K562 (cell line): ENCODE measurements around the gene NPIPB2.

Experiments
- CREBBP ChIP-seq: IDR thresholded peaks from one replicate; pipeline ENCODE4 v1.6.1; 2012; ENCODE audit warnings: low read depth, mild to moderate bottlenecking, control low read depth, inconsistent platforms, low read length
- MXI1 ChIP-seq: IDR thresholded peaks from 2 replicates; pipeline ENCODE4 v1.6.1; 2011; ENCODE audit warnings: low read depth, mild to moderate bottlenecking, improper control_type of control experiment, low read length
- SMC3 ChIP-seq: conservative IDR thresholded peaks from 2 replicates; pipeline ENCODE4 v1.6.1; 2011; ENCODE audit warnings: low read depth, low read length, improper control_type of control experiment; ENCODE audit not compliant: insufficient read depth
- TF ChIP-seq, protein P1 (sequence below), 3 experiments: IDR thresholded peaks in 2 of 3; conservative IDR thresholded peaks in 1 of 3; 2 replicates each; pipeline ENCODE4 v1.5.1; 2011 to 2012; ENCODE audit warnings: low read length in 3 of 3, mild to moderate bottlenecking in 3 of 3, control low read depth in 2 of 3, improper control_type of control experiment in 1 of 3, inconsistent platforms in 1 of 3, low read depth in 1 of 3, mixed read lengths in 1 of 3, moderate library complexity in 1 of 3; ENCODE audit not compliant: insufficient read depth in 2 of 3

DNA sequence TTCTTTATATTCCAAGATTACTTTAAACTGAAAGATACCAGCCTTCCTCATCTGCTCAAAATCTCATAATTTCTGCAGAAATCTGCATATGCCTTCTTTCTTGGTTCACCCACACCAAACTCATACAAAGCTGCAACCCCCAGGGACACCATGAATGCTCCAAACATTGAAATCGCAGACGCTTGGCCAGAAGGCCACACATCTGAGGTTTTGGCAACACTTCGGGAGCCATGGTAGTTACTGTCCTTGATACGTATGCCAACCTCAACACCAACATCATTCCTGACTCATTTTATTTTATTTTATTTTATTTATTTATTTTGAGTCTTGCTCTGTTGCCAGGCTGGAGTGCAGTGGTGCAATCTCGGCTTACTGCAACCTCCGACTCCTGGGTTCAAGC, 37.9 kb downstream of the NPIPB2 start:
- TF ChIP-seq, protein P1, sequence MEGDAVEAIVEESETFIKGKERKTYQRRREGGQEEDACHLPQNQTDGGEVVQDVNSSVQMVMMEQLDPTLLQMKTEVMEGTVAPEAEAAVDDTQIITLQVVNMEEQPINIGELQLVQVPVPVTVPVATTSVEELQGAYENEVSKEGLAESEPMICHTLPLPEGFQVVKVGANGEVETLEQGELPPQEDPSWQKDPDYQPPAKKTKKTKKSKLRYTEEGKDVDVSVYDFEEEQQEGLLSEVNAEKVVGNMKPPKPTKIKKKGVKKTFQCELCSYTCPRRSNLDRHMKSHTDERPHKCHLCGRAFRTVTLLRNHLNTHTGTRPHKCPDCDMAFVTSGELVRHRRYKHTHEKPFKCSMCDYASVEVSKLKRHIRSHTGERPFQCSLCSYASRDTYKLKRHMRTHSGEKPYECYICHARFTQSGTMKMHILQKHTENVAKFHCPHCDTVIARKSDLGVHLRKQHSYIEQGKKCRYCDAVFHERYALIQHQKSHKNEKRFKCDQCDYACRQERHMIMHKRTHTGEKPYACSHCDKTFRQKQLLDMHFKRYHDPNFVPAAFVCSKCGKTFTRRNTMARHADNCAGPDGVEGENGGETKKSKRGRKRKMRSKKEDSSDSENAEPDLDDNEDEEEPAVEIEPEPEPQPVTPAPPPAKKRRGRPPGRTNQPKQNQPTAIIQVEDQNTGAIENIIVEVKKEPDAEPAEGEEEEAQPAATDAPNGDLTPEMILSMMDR (IDR thresholded peaks at IDR 0.05 in 2 of 3, conservative IDR thresholded peaks at IDR 0.05 in 1 of 3; ENCODE audit: insufficient read depth in 2 of 3, low read depth in 1 of 3, low read length in 3 of 3) = no peak
- TF ChIP-seq MXI1 (no peak), CREBBP (no peak), SMC3 (no peak)
